CD4-positive, alpha-beta memory T cell (primary cell): ENCODE data around the gene RERE. TPM values are rescaled to one million over a fixed set of nuclear protein-coding genes. Genes with fewer than 3 reads are reported as not detected.

Experiments used
- CTCF ChIA-PET: fragments of 350-600 bp; sonication (Branson Sonifier 250); formaldehyde crosslinking; loops from one replicate; lab custom pipeline; 2021; ENCODE audit warnings: inconsistent platforms; ENCODE audit not compliant: partially characterized antibody; lab: Charles Lee
- POLR2A ChIA-PET: fragments of 350-600 bp; sonication (Branson Sonifier 250); formaldehyde crosslinking; loops from one replicate; lab custom pipeline; 2021; ENCODE audit not compliant: partially characterized antibody; lab: Charles Lee
- DNase-seq, 5 donors: peaks; one replicate each; pipeline versions ENCODE4 v3.0.0 to v3.0.0-alpha.2; 2020 to 2022; ENCODE audit warnings: mixed read lengths in 1 of 5
- H3K27ac ChIP-seq: one replicate; pipeline ENCODE4 v1.7.0; 2013; ENCODE audit warnings: low read depth, low read length
- H3K27me3 ChIP-seq: 2 replicates; pipeline ENCODE4 v1.7.0; 2013; ENCODE audit warnings: mild to moderate bottlenecking, low read length, moderate library complexity; ENCODE audit not compliant: insufficient read depth
- H3K36me3 ChIP-seq: 2 replicates; pipeline ENCODE4 v1.7.0; 2013; ENCODE audit warnings: mild to moderate bottlenecking, low read length, moderate library complexity; ENCODE audit not compliant: insufficient read depth
- H3K4me1 ChIP-seq: 2 replicates; pipeline ENCODE4 v1.7.0; 2013; ENCODE audit warnings: mild to moderate bottlenecking, low read length, moderate library complexity; ENCODE audit not compliant: insufficient read depth
- H3K4me3 ChIP-seq, 2 donors: one replicate each; pipeline ENCODE4 v1.7.0; 2013; ENCODE audit warnings: low read length in 2 of 2, mild to moderate bottlenecking in 1 of 2
- H3K9me3 ChIP-seq, 2 donors: one replicate each; pipeline ENCODE4 v1.7.0; 2013; ENCODE audit warnings: low read length in 2 of 2, control low read depth in 1 of 2; ENCODE audit not compliant: control insufficient read depth in 1 of 2
- H3K27ac Mint-ChIP-seq, 7 donors: one replicate each; pipeline ENCODE4 v1.8.0; 2020 to 2021; ENCODE audit warnings: mixed read lengths in 7 of 7, mild to moderate bottlenecking in 6 of 7, inconsistent platforms in 3 of 7, moderate library complexity in 3 of 7
- H3K27me3 Mint-ChIP-seq, 2 donors: one replicate each; pipeline ENCODE4 v1.8.0; 2020 to 2021; ENCODE audit warnings: mixed read lengths in 2 of 2
- H3K36me3 Mint-ChIP-seq, 2 donors: one replicate each; pipeline ENCODE4 v1.8.0; 2020 to 2021; ENCODE audit warnings: mixed read lengths in 2 of 2, inconsistent platforms in 1 of 2, mild to moderate bottlenecking in 1 of 2
- H3K4me1 Mint-ChIP-seq, 4 donors: one replicate each; pipeline ENCODE4 v1.8.0; 2020 to 2021; ENCODE audit warnings: mixed read lengths in 4 of 4, mild to moderate bottlenecking in 1 of 4
- H3K4me3 Mint-ChIP-seq, 8 donors: one replicate each; pipeline ENCODE4 v1.8.0; 2020 to 2021; ENCODE audit warnings: mixed read lengths in 8 of 8, mild to moderate bottlenecking in 7 of 8, moderate library complexity in 6 of 8, inconsistent platforms in 3 of 8
- H3K9me3 Mint-ChIP-seq, 8 donors: one replicate each; pipeline ENCODE4 v1.8.0; 2020 to 2021; ENCODE audit warnings: mixed read lengths in 8 of 8, mild to moderate bottlenecking in 5 of 8, inconsistent platforms in 3 of 8, moderate library complexity in 1 of 8
- intact Hi-C: fragments of 100-400 bp; cut with micrococcal nuclease; formaldehyde crosslinking; loops from one replicate; pipeline ENCODE4 v1.15.1; 2023
- polyA plus RNA-seq, 2 donors: library from polyadenylated mRNA; unstranded; fragments of 300-500 nt; fragmentation: Illumina TruSeq; gene quantifications; one replicate each; pipeline ENCODE4 v1.2.3, GENCODE V29; 2021
- total RNA-seq, 2 experiments: library from RNA; stranded (reverse); gene quantifications; one replicate each; pipeline ENCODE4 v1.2.3, GENCODE V29; 2021

The RERE gene
- total and polyA plus RNA-seq, 4 experiments from 2014 or later: 0.38 to 117 (median 60.3) TPM

- intact Hi-C loops: no loop called here
- H3K9me3 ChIP-seq: no peaks in the 10 kb centered on the region
- no peak overlapping the region for H3K27ac ChIP-seq
- no peaks in the 10 kb centered on the region for H3K9me3 Mint-ChIP-seq
- ChIA-PET POLR2A (interaction anchor here (1.1 to 7.0 kb wide), 5 partner anchors 9 to 460 kb away, joined by 3 to 60 read pairs (median 4); partner anchors contain the start of gene ENO1), CTCF (interaction anchor here (0.8 to 8.5 kb wide), 5 partner anchors 9 to 54 kb away, joined by 3 to 88 read pairs (median 5); no protein-coding TSS in a partner anchor)
- H3K4me3 ChIP-seq: no peak overlapping the region
- peaks cover 31 to 38% of the 10 kb centered on the region in 2 donors for H3K36me3 Mint-ChIP-seq
- H3K27me3 Mint-ChIP-seq: no peaks in the 10 kb centered on the region
- peaks cover 75% of the 10 kb centered on the region for H3K4me1 ChIP-seq
- peaks cover 24 to 27% (median 27%) of the 10 kb centered on the region in 4 donors for H3K4me1 Mint-ChIP-seq
- peaks cover 5% of the 10 kb centered on the region for H3K36me3 ChIP-seq
- H3K27me3 ChIP-seq: no peaks in the 10 kb centered on the region
- no peak for DNase-seq
- peak overlapping the region; percentile 17 to 64 (median 47) for H3K27ac Mint-ChIP-seq
- peak overlapping the region in 3 of 8 donors; percentile 10 to 82 (median 72) for H3K4me3 Mint-ChIP-seq
Observed at GRCh38 chr1:8418301-8418700, 399.1 kb downstream of the RERE start.

GRCh38 chr1:8417625-8418024 is 399.8 kb downstream of the RERE start:
- POLR2A ChIA-PET: interaction anchor here (0.8 to 6.3 kb wide), 5 partner anchors 8 to 461 kb away, joined by 3 to 57 read pairs (median 3); partner anchors contain the start of gene ENO1
- H3K4me3 Mint-ChIP-seq: peak overlapping the region in 4 of 8 donors; percentile 53 to 82 (median 66)
- H3K9me3 Mint-ChIP-seq: no peaks in the 10 kb centered on the region
- CTCF ChIA-PET: interaction anchor here (3.2 to 8.5 kb wide), 2 partner anchors 9 to 13 kb away, joined by 14 to 88 read pairs; no protein-coding TSS in a partner anchor
- H3K27ac Mint-ChIP-seq: peak overlapping the region; percentile 17 to 82 (median 34)
- Histone ChIP-seq H3K4me3 (no peak overlapping the region), H3K9me3 (no peaks in the 10 kb centered on the region), H3K27ac (no peak overlapping the region), H3K27me3 (no peaks in the 10 kb centered on the region), H3K4me1 (peaks cover 80% of the 10 kb centered on the region), H3K36me3 (peaks cover 5% of the 10 kb centered on the region)
- H3K27me3 Mint-ChIP-seq: no peaks in the 10 kb centered on the region
- DNase-seq: no peak
- intact Hi-C loops: no loop called here
- H3K4me1 Mint-ChIP-seq: peaks cover 28 to 31% (median 29%) of the 10 kb centered on the region in 4 donors
- H3K36me3 Mint-ChIP-seq: peaks cover 34 to 39% of the 10 kb centered on the region in 2 donors

- Mint-ChIP-seq H3K4me3 (peak overlapping the region in 4 of 8 donors; percentile 24 to 59 (median 48)), H3K27me3 (no peaks in the 10 kb centered on the region), H3K36me3 (peaks cover 41 to 47% of the 10 kb centered on the region in 2 donors), H3K4me1 (peaks cover 35 to 38% (median 36%) of the 10 kb centered on the region in 4 donors), H3K9me3 (no peaks in the 10 kb centered on the region), H3K27ac (peak overlapping the region in 2 of 7 donors; percentile 58 to 77)
- H3K4me1 ChIP-seq: peaks cover 86% of the 10 kb centered on the region
- H3K4me3 ChIP-seq: no peak overlapping the region
- DNase-seq: no peak
- CTCF ChIA-PET: interaction anchor here (8.5 kb wide), 1 partner anchor 8 kb away, joined by 88 read pairs; no protein-coding TSS in a partner anchor
- POLR2A ChIA-PET: interaction anchor here (0.6 kb wide), 1 partner anchor 11 kb away, joined by 3 read pairs; no protein-coding TSS in a partner anchor
- H3K27me3 ChIP-seq: no peaks in the 10 kb centered on the region
- intact Hi-C loops: no loop called here
- H3K27ac ChIP-seq: no peak overlapping the region
- H3K36me3 ChIP-seq: peaks cover 8% of the 10 kb centered on the region
- H3K9me3 ChIP-seq: no peaks in the 10 kb centered on the region
Observed at GRCh38 chr1:8416881-8417280, 400.6 kb downstream of the RERE start.

GRCh38 chr1:8415526-8416278 is 401.7 kb downstream of the RERE start:
- H3K4me1 ChIP-seq: peaks cover 85% of the 10 kb centered on the region
- peak overlapping the region in 5 of 8 donors; percentile 2 to 55 (median 21) for H3K4me3 Mint-ChIP-seq
- intact Hi-C loops: no loop called here
- H3K4me1 Mint-ChIP-seq: peaks cover 41 to 47% (median 42%) of the 10 kb centered on the region in 4 donors
- no peaks in the 10 kb centered on the region for H3K9me3 ChIP-seq
- H3K27ac ChIP-seq: no peak overlapping the region
- H3K9me3 Mint-ChIP-seq: no peaks in the 10 kb centered on the region
- ChIA-PET CTCF (no interaction called here), POLR2A (interaction anchor here (1.0 to 1.6 kb wide), 2 partner anchors 9 to 110 kb away, joined by 3 to 4 read pairs; no protein-coding TSS in a partner anchor)
- H3K36me3 Mint-ChIP-seq: peaks cover 46 to 48% of the 10 kb centered on the region in 2 donors
- H3K4me3 ChIP-seq: no peak overlapping the region
- no peaks in the 10 kb centered on the region for H3K27me3 Mint-ChIP-seq
- H3K36me3 ChIP-seq: peaks cover 8% of the 10 kb centered on the region
- H3K27ac Mint-ChIP-seq: peak overlapping the region in 3 of 7 donors; percentile 5 to 87 (median 71)
- DNase-seq: no peak
- H3K27me3 ChIP-seq: no peaks in the 10 kb centered on the region

GRCh38 chr1:8412183-8412831 is 405.1 kb downstream of the RERE start:
- peak overlapping the region in 1 of 8 donors; percentile 2 for H3K4me3 Mint-ChIP-seq
- ChIA-PET CTCF (interaction anchor here (1.0 to 1.1 kb wide), 2 partner anchors 9 to 15 kb away, joined by 4 read pairs; no protein-coding TSS in a partner anchor), POLR2A (interaction anchor here (1.6 to 7.0 kb wide), 2 partner anchors 8 to 9 kb away, joined by 6 to 57 read pairs; no protein-coding TSS in a partner anchor)
- H3K9me3 ChIP-seq: no peaks in the 10 kb centered on the region
- H3K27ac Mint-ChIP-seq: peak overlapping the region in 6 of 7 donors; percentile 8 to 69 (median 32)
- no peaks in the 10 kb centered on the region for H3K27me3 ChIP-seq
- DNase-seq: no peak
- peaks cover 39 to 64% of the 10 kb centered on the region in 2 donors for H3K36me3 Mint-ChIP-seq
- no peak overlapping the region for H3K27ac ChIP-seq
- H3K4me1 ChIP-seq: peaks cover 85% of the 10 kb centered on the region
- H3K4me3 ChIP-seq: no peak overlapping the region
- H3K36me3 ChIP-seq: peaks cover 8% of the 10 kb centered on the region
- intact Hi-C loops: no loop called here
- peaks cover 59 to 81% (median 70%) of the 10 kb centered on the region in 4 donors for H3K4me1 Mint-ChIP-seq
- no peaks in the 10 kb centered on the region for H3K27me3 Mint-ChIP-seq
- no peaks in the 10 kb centered on the region for H3K9me3 Mint-ChIP-seq

GRCh38 chr1:8411803-8412182 is 405.6 kb downstream of the RERE start:
- Mint-ChIP-seq H3K36me3 (peaks cover 40 to 64% of the 10 kb centered on the region in 2 donors), H3K4me1 (peaks cover 61 to 82% (median 73%) of the 10 kb centered on the region in 4 donors), H3K4me3 (peak overlapping the region in 1 of 8 donors; percentile 2), H3K27ac (peak overlapping the region in 4 of 7 donors; percentile 8 to 69 (median 56)), H3K9me3 (no peaks in the 10 kb centered on the region), H3K27me3 (no peaks in the 10 kb centered on the region)
- ChIA-PET CTCF (interaction anchor here (1.0 to 5.0 kb wide), 3 partner anchors 8 to 16 kb away, joined by 4 to 40 read pairs (median 4); no protein-coding TSS in a partner anchor), POLR2A (interaction anchor here (1.6 to 7.0 kb wide), 2 partner anchors 8 to 9 kb away, joined by 6 to 57 read pairs; no protein-coding TSS in a partner anchor)
- peaks cover 85% of the 10 kb centered on the region for H3K4me1 ChIP-seq
- peaks cover 12% of the 10 kb centered on the region for H3K36me3 ChIP-seq
- H3K4me3 ChIP-seq: no peak overlapping the region
- intact Hi-C loops: no loop called here
- no peak overlapping the region for H3K27ac ChIP-seq
- H3K27me3 ChIP-seq: no peaks in the 10 kb centered on the region
- DNase-seq: no peak
- no peaks in the 10 kb centered on the region for H3K9me3 ChIP-seq
